GM18951 (cell line): ENCODE measurements around the gene PRDM5.

Experiments used
- POLR2A ChIP-seq: IDR thresholded peaks from 4 replicates; pipeline ENCODE4 v1.6.1; 2011; ENCODE audit warnings: mild to moderate bottlenecking; ENCODE audit not compliant: insufficient read length, insufficient read depth; ENCODE audit errors: extremely low read depth
- in situ Hi-C: fragments of 300-500 bp; cut with MboI; formaldehyde crosslinking; loops from one replicate; pipeline ENCODE4 v1.12.0; 2022; ENCODE audit warnings: low sequenced_read_pairs, mixed read lengths, inconsistent platforms; ENCODE audit not compliant: unreplicated experiment

Gene PRDM5

DNA sequence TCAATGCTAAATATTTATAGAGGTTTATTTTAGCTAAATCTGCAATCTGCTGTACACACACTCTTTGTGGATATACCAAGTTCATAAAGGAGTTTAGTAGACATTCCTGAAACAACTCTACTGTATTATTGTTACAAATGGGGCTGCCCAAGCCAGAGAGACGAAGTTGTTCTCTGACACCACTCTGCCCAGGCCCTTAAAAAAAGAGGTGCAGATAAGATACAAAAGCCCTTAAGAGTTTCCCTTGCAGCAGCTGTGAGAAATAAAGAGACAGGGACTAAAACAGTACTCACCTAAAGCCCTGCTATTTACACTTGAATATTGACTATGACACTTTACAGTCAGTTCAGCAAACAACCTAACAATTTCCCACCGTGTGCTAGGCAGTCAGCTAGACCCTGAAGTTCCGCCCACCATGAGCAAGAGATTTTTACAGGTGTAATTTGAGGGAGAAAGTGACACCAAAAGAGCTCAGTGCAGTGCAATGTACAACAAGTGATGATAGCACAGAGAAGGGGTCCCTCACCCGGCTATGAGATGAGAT is 191.7 kb downstream of the PRDM5 start:
- in situ Hi-C loops: no loop called here
- no peak for TF ChIP-seq POLR2A

DNA sequence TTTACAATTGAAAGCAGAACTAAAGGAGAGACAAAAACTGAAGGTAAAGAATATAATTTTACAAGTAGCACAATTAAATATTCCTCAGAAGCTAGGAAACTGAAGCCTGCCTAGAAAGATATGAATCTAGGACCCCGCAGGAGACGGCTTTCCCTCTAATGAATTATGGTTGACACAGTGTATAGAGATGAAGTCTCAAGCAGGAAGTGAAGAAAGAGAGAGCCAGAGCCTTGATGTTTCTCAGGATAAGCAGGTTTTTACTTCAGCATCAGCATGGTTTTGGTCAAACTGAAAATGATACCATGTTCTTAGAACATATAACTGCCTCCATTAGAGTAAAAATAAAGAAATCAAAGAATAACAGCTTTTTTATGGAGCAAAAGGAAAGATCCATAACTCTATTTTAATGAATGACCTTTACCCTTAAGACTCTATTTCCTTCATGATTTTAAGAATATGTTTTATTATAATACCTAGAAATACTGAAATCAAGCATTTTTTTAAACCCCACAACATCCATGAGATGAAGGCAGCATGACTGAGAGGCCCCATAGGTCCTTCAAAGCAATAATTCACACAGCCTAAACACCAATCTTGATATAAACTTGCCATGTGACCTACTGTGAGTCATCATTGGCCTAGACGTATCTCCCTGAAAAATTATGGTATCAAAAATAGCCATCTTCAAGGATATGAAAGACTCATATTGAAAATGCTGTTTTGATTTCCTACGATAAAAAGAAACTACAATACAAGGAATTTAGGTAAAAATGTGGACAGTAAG is 193.4 kb downstream of the PRDM5 start:
- TF ChIP-seq POLR2A: no peak
- in situ Hi-C loops: loop anchor here (10.0 kb wide), 1 partner anchor 566 kb away; no protein-coding TSS in a partner anchor

DNA sequence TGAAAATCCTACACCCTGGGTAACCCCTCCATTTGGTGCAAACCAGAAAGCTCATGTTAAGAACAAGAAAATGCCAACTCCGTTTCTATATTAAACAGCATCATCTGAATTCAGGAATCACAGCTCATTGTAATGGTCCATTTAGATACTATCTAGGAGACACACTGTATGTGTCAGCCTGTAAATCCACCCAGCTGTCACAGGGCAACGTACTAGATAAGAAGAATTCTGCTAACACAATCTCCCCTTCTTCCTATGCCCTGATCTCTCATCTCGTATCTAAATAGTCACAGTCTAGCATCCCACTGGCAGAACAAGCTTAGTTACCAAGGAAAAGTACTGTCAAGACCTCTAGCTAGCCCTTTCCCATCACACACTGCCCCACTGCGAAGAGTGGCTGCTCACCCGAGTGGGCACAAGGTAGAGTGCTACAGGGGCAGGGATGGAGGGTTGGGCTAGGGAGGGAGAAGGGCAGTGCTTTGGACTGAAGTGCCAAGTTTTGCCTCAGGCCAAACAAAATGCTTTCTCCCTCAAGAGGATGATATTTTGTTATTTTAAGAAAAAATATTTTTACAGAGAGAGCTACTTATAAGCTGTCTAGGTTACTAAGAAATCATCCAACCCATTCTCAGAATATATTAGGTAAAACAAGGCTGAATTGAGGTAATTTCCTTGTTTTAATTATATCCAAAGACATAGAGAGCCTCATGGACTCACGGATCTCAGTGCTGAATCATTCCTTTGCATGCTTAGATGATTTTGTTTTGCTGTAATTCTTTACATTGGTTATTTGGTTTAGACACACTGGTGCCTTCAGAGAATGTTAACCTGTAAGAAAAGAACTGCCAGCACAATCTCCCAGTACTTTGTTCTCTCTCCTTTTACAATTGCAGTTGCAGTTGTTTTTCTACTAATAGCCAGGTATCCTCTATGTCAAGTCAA is 196.6 kb downstream of the PRDM5 start:
- in situ Hi-C loops: loop anchor here (10.0 kb wide), 1 partner anchor 569 kb away; no protein-coding TSS in a partner anchor
- TF ChIP-seq POLR2A: no peak

DNA sequence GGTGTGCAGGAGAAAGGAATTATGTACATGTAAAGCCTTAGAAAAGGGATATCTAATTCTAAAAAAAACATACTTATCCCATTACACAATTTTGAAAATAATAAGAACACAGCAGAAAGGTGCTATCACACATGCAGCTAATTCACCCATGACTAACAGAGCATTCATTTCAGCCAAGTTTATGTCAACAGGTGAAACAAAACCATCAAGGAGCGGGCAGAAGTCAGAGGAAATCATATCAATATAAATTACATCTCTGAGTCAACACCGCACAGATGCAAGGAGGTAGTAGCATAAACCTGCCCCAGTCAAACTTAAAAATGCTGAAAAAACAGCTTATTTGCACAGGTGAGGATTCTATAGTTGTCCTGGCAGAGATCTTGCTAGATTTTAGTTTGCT is 197.9 kb downstream of the PRDM5 start:
- TF ChIP-seq POLR2A: no peak
- in situ Hi-C loops: loop anchor here (10.0 kb wide), 1 partner anchor 570 kb away; no protein-coding TSS in a partner anchor

DNA sequence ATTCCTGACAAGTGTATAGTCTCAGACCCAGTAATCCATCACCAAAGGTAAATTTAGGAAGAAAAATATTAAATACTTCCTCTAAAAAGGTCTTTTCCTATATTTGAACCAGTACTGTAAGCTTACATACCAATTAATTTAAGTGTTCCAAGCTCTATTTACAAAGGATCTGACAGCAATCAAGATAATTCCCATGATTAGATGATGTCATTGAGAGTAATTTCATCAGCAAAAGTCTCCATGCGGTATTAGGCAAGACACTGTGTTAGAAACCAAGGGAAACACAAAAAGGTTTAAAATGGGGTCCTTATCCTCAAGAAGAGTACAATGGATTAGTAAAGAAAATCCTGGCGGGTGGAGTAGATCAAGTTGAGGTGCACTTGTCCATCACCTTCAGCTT is 198.5 kb downstream of the PRDM5 start:
- TF ChIP-seq POLR2A: no peak
- in situ Hi-C loops: loop anchor here (10.0 kb wide), 1 partner anchor 571 kb away; no protein-coding TSS in a partner anchor

DNA sequence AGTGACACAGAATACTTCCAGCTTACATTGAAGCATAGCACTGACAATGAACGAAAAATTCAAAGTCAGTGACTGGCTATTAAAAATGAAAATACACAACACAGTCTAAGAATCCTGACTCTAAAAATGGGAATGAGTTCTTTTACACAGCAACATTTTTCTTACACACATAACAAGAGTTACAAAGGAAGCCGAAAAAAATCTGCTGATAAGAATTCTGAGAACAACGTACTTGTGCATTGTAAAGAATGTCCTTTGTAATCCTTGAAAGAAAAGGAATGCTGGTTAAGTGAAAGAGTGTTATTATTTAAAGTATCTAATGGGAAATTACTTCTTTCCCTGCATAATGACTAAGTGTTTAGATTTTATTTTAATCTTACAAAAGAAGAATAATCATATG is 199.4 kb downstream of the PRDM5 start:
- in situ Hi-C loops: loop anchor here (10.0 kb wide), 1 partner anchor 572 kb away; no protein-coding TSS in a partner anchor
- no peak for TF ChIP-seq POLR2A

DNA sequence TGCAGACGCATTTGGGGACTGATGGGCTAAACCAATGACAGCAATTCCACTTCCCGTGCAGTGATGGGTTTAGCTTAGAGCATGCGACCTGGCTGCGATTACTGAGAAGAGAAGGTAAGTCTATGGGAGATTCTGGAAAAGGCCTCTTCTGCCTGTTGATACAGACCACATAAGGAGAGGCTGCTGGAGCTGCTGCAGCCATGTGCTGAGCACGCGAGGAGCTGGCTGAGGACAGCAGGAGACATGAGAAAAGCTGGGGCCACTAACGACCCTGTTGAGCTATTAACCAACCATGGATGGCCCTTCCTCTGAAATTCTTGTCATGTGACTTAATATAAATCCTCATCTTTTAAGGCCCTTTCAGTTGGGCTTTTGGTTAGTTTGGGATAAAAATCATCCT is 199.9 kb downstream of the PRDM5 start:
- no peak for TF ChIP-seq POLR2A
- in situ Hi-C loops: loop anchor here (10.0 kb wide), 1 partner anchor 572 kb away; no protein-coding TSS in a partner anchor

DNA sequence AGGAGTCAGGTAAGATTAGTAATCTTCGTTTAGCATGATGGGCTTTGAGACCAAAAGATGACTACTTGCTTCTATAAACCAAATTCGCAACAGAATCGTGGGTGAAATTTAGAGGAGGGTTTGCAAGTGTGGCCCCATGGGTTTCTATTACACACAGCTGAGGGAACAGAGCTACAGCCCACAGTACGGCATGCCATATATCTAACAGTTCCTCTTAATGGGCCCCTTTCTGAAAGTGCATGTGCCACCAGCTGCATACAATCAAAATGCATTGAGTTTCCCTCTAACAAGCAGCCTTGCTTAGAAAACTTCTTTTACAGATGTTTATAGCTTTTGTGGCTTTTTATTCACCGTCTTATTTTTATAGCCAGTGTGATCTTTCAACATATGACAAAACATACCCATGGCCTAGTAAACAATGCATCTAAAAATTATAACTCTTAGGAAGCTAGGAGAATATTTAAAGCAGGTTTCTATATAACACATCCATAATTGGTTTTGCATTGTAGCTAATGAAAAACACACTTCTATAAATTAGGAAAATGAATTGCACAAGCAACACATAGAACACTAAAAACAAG is 202.1 kb downstream of the PRDM5 start:
- in situ Hi-C loops: loop anchor here (10.0 kb wide), 1 partner anchor 574 kb away; no protein-coding TSS in a partner anchor

DNA sequence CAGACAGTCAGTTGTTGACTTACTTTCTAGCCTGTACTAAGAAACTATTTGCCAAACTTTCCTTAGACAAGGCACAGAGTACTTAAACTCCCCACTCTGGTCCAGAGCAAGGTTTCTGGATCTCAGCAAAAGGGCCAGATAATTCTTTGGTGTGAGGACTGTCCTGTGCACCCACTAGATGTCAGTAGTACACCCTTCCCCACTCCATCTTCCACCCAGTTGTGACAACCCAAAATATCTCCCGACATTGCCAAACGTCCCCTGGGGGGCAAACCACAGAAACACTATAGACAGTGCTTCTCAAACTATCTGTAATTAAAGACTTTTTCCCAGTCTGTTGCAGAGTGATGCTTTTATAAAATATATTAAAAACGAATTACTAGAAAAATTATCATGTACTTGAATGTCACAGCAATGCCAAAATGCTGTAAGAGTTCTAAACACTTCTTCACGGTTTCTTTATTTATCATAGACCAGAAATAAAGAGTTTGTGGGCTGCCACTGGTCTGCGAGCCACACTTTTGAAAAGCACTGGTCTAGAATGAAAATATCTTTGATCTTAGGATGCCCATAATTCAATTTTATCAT is 203.5 kb downstream of the PRDM5 start:
- in situ Hi-C loops: no loop called here
- TF ChIP-seq POLR2A: no peak

More for the DNA sequence above, 202.1 kb downstream of the PRDM5 start:
- TF ChIP-seq POLR2A: no peak

DNA sequence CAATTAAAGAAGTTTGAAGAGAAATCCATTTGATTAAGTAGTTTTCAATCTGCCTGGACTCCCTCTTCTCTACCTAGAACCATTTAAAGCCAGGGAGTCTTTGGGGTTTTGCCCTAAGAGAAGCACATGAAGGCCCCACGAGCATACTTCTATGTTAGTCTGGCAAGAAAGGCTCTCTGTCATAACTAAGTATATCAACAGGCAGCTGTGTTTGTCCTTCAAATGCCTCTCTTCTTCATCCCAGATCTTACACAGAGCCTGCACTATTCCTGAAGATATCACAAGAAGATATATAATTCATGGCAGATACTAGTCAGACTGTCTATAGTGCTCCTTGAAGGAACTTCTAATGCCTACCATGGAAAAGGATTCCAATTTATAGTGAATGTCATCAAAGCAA is 206.2 kb downstream of the PRDM5 start:
- TF ChIP-seq POLR2A: no peak
- in situ Hi-C loops: no loop called here

DNA sequence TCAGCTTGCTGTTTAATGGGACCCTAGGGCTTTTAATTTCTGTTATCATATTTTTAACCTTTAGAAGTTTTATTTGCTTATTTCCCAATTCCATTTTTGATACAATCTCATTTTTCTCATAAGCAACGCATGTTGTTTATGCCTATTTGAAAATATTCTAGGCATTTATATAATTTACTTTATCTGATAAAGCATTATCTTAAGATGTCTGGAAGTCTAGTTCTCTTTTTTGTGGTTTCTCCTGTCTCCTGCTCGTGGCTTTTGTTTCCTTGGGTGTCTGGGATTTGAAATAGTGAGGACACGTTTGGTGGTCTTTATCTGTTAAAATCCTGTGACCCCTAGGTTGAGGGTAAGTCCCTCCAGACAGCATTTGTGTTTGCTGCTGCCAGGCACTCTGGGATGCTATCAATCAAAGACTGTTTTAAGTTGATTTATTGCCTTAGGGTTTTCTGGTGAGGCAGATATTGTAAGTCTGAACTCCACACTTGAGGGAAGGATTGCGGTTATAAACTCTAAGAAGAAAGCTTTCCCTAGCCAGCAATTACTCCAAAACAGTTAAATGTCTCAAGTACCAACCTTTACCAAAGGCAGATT is 208.0 kb downstream of the PRDM5 start:
- no peak for TF ChIP-seq POLR2A
- in situ Hi-C loops: no loop called here

DNA sequence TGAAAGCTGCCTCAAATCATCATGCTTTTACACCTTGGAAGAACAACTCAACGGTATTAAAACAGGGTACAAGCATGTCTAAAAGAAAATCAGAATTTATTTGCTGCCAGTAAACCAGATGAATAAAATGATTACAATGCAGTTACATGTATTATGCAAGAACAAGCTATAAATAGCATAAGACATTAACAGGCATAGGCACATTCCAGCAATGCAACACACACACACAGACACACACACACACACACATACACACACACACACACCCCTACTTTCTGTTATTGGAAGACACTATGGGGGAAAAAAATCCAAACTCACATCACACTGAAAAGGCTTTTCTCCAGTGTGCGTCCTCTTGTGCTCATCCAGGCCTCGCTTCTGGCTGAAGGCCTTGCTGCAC is 212.5 kb downstream of the PRDM5 start:
- in situ Hi-C loops: no loop called here
- no peak for TF ChIP-seq POLR2A
